Colonic mucosa (tissue), 4 donors: Measurements from ENCODE around the gene NT5C2. TPM values are rescaled to one million over a fixed set of nuclear protein-coding genes. Genes with fewer than 3 reads are reported as not detected.

ENCODE experiments used
- DNase-seq: peaks from one replicate; pipeline ENCODE4 v3.0.0-alpha.2; 2020
- H3K27ac ChIP-seq: fragments of 200-600 bp; one replicate; pipeline ENCODE4 v1.8.0; 2021
- H3K27me3 ChIP-seq: fragments of 200-600 bp; one replicate; pipeline ENCODE4 v1.8.0; 2021
- H3K36me3 ChIP-seq: fragments of 200-600 bp; one replicate; pipeline ENCODE4 v1.8.0; 2021
- H3K4me1 ChIP-seq: fragments of 200-600 bp; one replicate; pipeline ENCODE4 v1.8.0; 2021; ENCODE audit warnings: mild to moderate bottlenecking
- H3K4me3 ChIP-seq: fragments of 200-600 bp; one replicate; pipeline ENCODE4 v1.8.0; 2021
- H3K9ac ChIP-seq, 2 donors: one replicate each; pipeline ENCODE4 v1.7.0; 2013; ENCODE audit warnings: control low read depth in 2 of 2, low read depth in 2 of 2, low read length in 2 of 2
- H3K9me3 ChIP-seq: fragments of 200-600 bp; one replicate; pipeline ENCODE4 v1.8.0; 2021
- CTCF ChIP-seq: fragments of 200-600 bp; IDR thresholded peaks from one replicate; pipeline ENCODE4 v1.8.0; 2022; ENCODE audit warnings: antibody characterized with exemption, mild to moderate bottlenecking
- intact Hi-C: fragments of 100-400 bp; cut with DNase I; formaldehyde crosslinking; loops from one replicate; pipeline ENCODE4 v1.14.1; 2022
- total RNA-seq, 2 donors: library from RNA; stranded (reverse); fragmentation: NEBNext Ultra II Directional in 1 of 2; extraction: Animal tissue kit (Norgen Biotek cat#: 25700) in 1 of 2; gene quantifications; one replicate each; pipeline ENCODE4 v1.2.1, GENCODE V29; 2021
- donor health status: healthy.
- donor health status: DM: no; HTN: no; CAD: no.
- donor health status: DM: no; HTN: no; CAD: no.

Gene NT5C2
- total RNA-seq, 2 donors from 2014 or later = 59.6 to 89.5 TPM

DNA sequence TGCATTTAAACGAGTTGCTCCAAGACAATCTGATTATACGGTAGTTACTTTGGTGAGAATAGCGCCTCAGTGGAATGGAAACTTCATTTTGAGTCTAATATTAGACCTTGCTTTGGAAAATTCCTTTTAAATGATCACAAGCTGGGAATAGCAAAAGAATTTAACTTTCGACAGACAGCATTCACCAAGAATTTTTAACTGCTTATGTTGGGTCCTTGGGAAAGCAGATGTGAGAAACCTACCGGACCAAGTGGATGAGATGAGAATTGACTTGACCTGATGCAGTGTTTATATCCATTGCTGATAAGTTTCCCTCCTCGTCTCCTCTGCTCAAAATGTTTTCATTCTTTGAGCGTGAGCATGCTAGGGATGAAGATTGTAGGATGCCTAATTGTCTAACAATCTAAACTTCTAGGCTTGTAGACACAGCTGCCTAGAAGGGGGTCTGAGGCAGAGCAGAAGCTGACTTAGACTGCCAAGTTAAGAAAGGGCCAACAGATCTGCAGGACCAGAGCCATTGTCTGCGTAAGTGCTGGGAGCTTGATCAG is 148.1 kb downstream of the NT5C2 start:
- no peak for DNase-seq
- no peak for TF ChIP-seq CTCF
- H3K9ac ChIP-seq = no peak overlapping the region
- no peaks in the 10 kb centered on the region for H3K27me3 ChIP-seq
- no peak overlapping the region for H3K27ac ChIP-seq
- intact Hi-C loops = no loop called here
- H3K4me1 ChIP-seq = no peaks in the 10 kb centered on the region
- H3K9me3 ChIP-seq = no peaks in the 10 kb centered on the region
- H3K4me3 ChIP-seq = no peak overlapping the region
- H3K36me3 ChIP-seq = no peaks in the 10 kb centered on the region

- H3K36me3 ChIP-seq = no peaks in the 10 kb centered on the region
- no peak overlapping the region for H3K4me3 ChIP-seq
- intact Hi-C loops = no loop called here
- no peak overlapping the region for H3K27ac ChIP-seq
- DNase-seq = no peak
- no peak overlapping the region for H3K9ac ChIP-seq
- no peaks in the 10 kb centered on the region for H3K27me3 ChIP-seq
- TF ChIP-seq CTCF = no peak
- H3K9me3 ChIP-seq = no peaks in the 10 kb centered on the region
- no peaks in the 10 kb centered on the region for H3K4me1 ChIP-seq
Observed at GRCh38 chr10:103042908-103043307, 150.2 kb downstream of the NT5C2 start.

- DNase-seq = no peak
- no peaks in the 10 kb centered on the region for H3K4me1 ChIP-seq
- no peak overlapping the region for H3K4me3 ChIP-seq
- no peaks in the 10 kb centered on the region for H3K36me3 ChIP-seq
- H3K9me3 ChIP-seq = no peaks in the 10 kb centered on the region
- H3K9ac ChIP-seq = no peak overlapping the region
- no peaks in the 10 kb centered on the region for H3K27me3 ChIP-seq
- intact Hi-C loops = no loop called here
- TF ChIP-seq CTCF = no peak
- no peak overlapping the region for H3K27ac ChIP-seq
Observed at GRCh38 chr10:103042129-103042528, 150.9 kb downstream of the NT5C2 start.

- intact Hi-C loops = no loop called here
- no peak for DNase-seq
- no peaks in the 10 kb centered on the region for H3K9me3 ChIP-seq
- no peaks in the 10 kb centered on the region for H3K36me3 ChIP-seq
- no peak overlapping the region for H3K27ac ChIP-seq
- no peaks in the 10 kb centered on the region for H3K27me3 ChIP-seq
- no peak overlapping the region for H3K9ac ChIP-seq
- H3K4me1 ChIP-seq = no peaks in the 10 kb centered on the region
- H3K4me3 ChIP-seq = no peak overlapping the region
- no peak for TF ChIP-seq CTCF
Observed at GRCh38 chr10:103041391-103041790, 151.7 kb downstream of the NT5C2 start.

DNA sequence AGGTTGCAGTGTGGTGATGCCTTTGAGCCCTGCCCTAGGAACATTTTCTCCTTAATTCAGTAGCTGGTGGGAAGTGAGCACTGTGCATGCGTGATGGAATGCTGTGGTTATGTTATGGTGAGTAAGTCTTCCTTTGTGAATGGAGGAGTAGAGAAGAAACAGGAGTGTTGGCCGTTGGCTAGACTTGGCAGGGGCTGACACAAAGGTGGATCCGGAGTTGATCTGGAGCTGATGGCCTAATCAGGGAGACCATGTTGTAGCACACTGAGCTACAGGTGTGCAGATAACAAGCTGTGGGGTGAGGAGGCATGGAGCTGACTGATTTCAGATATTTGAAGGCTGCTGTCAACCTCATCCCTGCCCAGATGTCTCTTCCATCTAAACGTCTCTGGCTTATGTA is 152.7 kb downstream of the NT5C2 start:
- Histone ChIP-seq H3K27ac (no peak overlapping the region), H3K4me3 (no peak overlapping the region), H3K4me1 (no peaks in the 10 kb centered on the region), H3K36me3 (no peaks in the 10 kb centered on the region), H3K9me3 (no peaks in the 10 kb centered on the region), H3K27me3 (no peaks in the 10 kb centered on the region), H3K9ac (no peak overlapping the region)
- intact Hi-C loops = no loop called here
- no peak for TF ChIP-seq CTCF
- no peak for DNase-seq
